Heart left ventricle (tissue), 16 donors: ENCODE measurements around the gene LRRC55. TPM values are rescaled to one million over a fixed set of nuclear protein-coding genes. Genes with fewer than 3 reads are reported as not detected.

Experiments
- ATAC-seq, 4 donors: fragments of 200-7000 bp; cut with Tn5 transposase; one replicate each; pipeline ENCODE4 v1.9.1; 2020 to 2022; ENCODE audit warnings: moderate library complexity in 4 of 4, mild to moderate bottlenecking in 3 of 4, moderate number of reproducible peaks in 1 of 4
- DNase-seq, 5 donors: peaks; one replicate each; pipeline ENCODE4 v3.0.0-alpha.2; 2020
- H3K27ac ChIP-seq, 12 donors: fragments of 200-600 bp; sonication (generic) in 4 of 12; one replicate each; pipeline versions ENCODE4 v1.5.0 to v1.8.0; 2016 to 2022; ENCODE audit warnings: mild to moderate bottlenecking in 2 of 12
- H3K27me3 ChIP-seq, 9 donors: fragments of 200-600 bp; sonication (generic) in 2 of 9; one replicate each; pipeline versions ENCODE4 v1.5.1 to v1.8.0; 2016 to 2022; ENCODE audit warnings: mild to moderate bottlenecking in 3 of 9
- H3K36me3 ChIP-seq, 9 donors: fragments of 200-600 bp; sonication (generic) in 2 of 9; one replicate each; pipeline versions ENCODE4 v1.5.0 to v1.8.0; 2018 to 2022; ENCODE audit warnings: mild to moderate bottlenecking in 2 of 9
- H3K4me1 ChIP-seq, 12 donors: fragments of 200-600 bp; sonication (generic) in 4 of 12; one replicate each; pipeline versions ENCODE4 v1.5.0 to v1.8.0; 2016 to 2022; ENCODE audit warnings: mild to moderate bottlenecking in 3 of 12
- H3K4me3 ChIP-seq, 12 donors: fragments of 200-600 bp; sonication (generic) in 4 of 12; one replicate each; pipeline versions ENCODE4 v1.5.0 to v1.8.0; 2017 to 2022; ENCODE audit warnings: mild to moderate bottlenecking in 9 of 12, moderate library complexity in 4 of 12
- H3K9me3 ChIP-seq, 12 donors: fragments of 200-600 bp; sonication (generic) in 4 of 12; one replicate each; pipeline versions ENCODE4 v1.5.0 to v1.8.0; 2016 to 2022; ENCODE audit warnings: mild to moderate bottlenecking in 1 of 12
- POLR2A ChIP-seq, 2 donors: fragments of 450-650 bp; IDR thresholded peaks; one replicate each; pipeline ENCODE4 v1.6.1; 2017; ENCODE audit warnings: antibody characterized with exemption in 2 of 2, mild to moderate bottlenecking in 2 of 2, moderate library complexity in 2 of 2
- WGBS, 4 donors: extraction: QIAGEN DNeasy Blood & Tissue Kit in 2 of 4; methylation state at CpG; one replicate each; pipeline versions ENCODE4 v1.1.5 to v1.1.7; 2013 to 2018; 5-methylcytosine and 5-hydroxymethylcytosine counted together
- intact Hi-C, 10 donors: fragments of 100-400 bp; cut with DNase I; formaldehyde crosslinking; loops; one replicate each; pipeline versions ENCODE4 v1.11.1 to v1.14.2; 2022
- polyA plus RNA-seq, 2 donors: library from polyadenylated mRNA; stranded (reverse); fragments of 200-250 nt; gene quantifications; one replicate each; pipeline ENCODE4 v1.2.3, GENCODE V29; 2013
- total RNA-seq, 9 donors: library from RNA; depleted of rRNA in 2 of 9; stranded (reverse); fragments of >200 nt in 2 of 9; fragmentation: NEBNext Ultra II Directional in 3 of 9; extraction: Animal tissue kit (Norgen Biotek cat#: 25700) in 3 of 9; gene quantifications; one replicate each; pipeline versions ENCODE4 v1.1.0 to v1.2.4, GENCODE V29; 2016 to 2023
- TF ChIP-seq, protein P1 (sequence below), 12 donors: fragments of 200-600 bp; sonication (generic) in 4 of 12; IDR thresholded peaks; one replicate each; pipeline versions ENCODE4 v1.5.0 to v1.8.0; 2018 to 2022; ENCODE audit warnings: antibody characterized with exemption in 12 of 12, mild to moderate bottlenecking in 5 of 12
- donor health status: ischemic (EF 13 %, LVEDD 7.1; RV severe dilation, severe dysfunction).
- donor health status: healthy with polysubstance abuse.
- donor health status: DM: no; HTN: yes; CAD: no.
- donor health status: DM: no; HTN: no; CAD: no.
- donor health status: ischemic (EF 25% LVEDD 6.9; RV normal size, moderate dysfunction).
- donor health status: ischemic (EF 25% LVEDD 5.7; RV mildly dilated, moderate dysfunction).
- donor health status: healthy.
- donor health status: DM: yes; HTN: yes; CAD: no.
- donor health status: ischemic (EF 35%, LVEDD 5.7; RV mildly dilated, moderate dysfunction).
- donor health status: nonischemic (EF 11% LVEDD 7.7; RV severe dilation, severe dysfunction).
- donor health status: DM: yes; HTN: yes; CAD: no.
- donor health status: PGD.
- donor health status: ischemic (EF 29% LVEDD 5.4; RV normal size, mild dysfunction).
- donor health status: nonischemic (EF 23%, LVEDD 6.1; RV moderate dilation, normal function).

LRRC55 gene
- total and polyA plus RNA-seq, 11 donors, result 0.07 to 1.1 (median 0.26) TPM; not detected in 3

DNA sequence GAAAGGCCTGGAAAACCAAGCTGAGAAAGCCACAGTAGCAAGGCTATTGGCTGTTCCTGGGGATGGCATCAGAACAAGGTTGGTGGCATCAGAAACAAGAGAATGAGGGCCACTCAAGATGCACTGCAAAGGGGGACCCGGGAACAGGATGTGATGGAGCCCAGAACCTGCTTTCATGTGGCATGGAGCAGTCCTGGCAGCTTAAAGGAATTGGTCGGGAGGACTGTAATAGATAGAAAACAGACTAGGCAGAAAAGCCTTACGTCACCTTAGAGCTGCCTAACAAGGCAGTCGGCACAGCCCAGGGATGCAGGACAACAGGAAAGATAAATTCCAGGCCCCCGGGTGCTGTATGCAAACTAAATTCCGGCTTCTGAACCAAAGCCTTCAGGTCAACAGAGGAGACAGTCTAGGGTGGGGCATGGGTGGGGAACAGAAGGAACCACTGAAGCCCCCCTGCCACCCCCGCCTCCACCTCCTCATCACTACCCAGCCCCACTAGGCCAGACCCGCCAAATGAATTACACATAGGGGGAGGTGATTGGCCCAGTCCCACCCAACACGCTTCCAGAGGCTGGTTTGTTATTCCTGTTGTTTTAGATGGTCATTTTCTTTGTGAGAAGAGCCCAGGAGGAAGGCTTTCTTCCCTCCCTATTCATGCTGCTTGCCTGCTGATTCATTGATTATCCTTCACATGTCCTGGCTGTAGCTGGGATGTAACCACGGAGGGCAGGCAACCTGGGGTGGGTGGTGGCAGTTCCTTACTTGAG is 25.7 kb upstream of the LRRC55 start:
- H3K27me3 ChIP-seq, result no peaks in the 10 kb centered on the region
- no peaks in the 10 kb centered on the region for H3K9me3 ChIP-seq
- no peak for ATAC-seq
- no peak overlapping the region for H3K4me3 ChIP-seq
- intact Hi-C loops, result no loop called here
- H3K27ac ChIP-seq, result no peak overlapping the region
- TF ChIP-seq, protein P1, sequence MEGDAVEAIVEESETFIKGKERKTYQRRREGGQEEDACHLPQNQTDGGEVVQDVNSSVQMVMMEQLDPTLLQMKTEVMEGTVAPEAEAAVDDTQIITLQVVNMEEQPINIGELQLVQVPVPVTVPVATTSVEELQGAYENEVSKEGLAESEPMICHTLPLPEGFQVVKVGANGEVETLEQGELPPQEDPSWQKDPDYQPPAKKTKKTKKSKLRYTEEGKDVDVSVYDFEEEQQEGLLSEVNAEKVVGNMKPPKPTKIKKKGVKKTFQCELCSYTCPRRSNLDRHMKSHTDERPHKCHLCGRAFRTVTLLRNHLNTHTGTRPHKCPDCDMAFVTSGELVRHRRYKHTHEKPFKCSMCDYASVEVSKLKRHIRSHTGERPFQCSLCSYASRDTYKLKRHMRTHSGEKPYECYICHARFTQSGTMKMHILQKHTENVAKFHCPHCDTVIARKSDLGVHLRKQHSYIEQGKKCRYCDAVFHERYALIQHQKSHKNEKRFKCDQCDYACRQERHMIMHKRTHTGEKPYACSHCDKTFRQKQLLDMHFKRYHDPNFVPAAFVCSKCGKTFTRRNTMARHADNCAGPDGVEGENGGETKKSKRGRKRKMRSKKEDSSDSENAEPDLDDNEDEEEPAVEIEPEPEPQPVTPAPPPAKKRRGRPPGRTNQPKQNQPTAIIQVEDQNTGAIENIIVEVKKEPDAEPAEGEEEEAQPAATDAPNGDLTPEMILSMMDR (IDR thresholded peaks at IDR 0.05), result no peak
- no peak for TF ChIP-seq POLR2A (IDR thresholded peaks at IDR 0.05)
- DNase-seq, result no peak
- WGBS, 4 donors, result 55 to 75% (median 70%) methylated on average over 10 of the region's 10 CpGs
- H3K36me3 ChIP-seq, result no peaks in the 10 kb centered on the region
- H3K4me1 ChIP-seq, result peaks cover 0 to 6% (median 0%) of the 10 kb centered on the region in 12 donors

DNA sequence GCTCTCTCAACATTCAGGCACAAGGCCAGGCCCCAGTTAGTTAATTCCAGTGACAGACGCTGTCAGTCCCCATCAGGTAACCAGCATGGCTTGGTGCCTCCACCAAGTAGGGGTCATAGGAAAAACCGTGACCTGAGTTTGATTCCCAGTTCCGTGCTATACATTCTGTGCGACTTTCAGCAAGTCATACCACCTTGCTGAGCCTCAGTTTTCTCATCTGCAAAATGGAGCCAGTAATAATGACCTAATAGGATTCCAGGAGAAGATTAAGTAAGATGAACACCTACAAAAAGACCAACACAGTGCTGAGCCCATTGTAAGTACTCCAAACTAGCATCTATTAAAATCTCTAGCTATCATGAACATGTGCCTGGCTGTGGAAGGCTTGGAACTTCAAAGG is 24.8 kb upstream of the LRRC55 start:
- Histone ChIP-seq H3K27ac (no peak overlapping the region), H3K36me3 (no peaks in the 10 kb centered on the region), H3K4me3 (no peak overlapping the region), H3K27me3 (no peaks in the 10 kb centered on the region), H3K4me1 (peaks cover 0 to 6% (median 0%) of the 10 kb centered on the region in 12 donors), H3K9me3 (no peaks in the 10 kb centered on the region)
- ATAC-seq, result no peak
- 94 to 98% (median 97%) methylated on average over 4 of the region's 4 CpGs for WGBS, 4 donors
- no peak for TF ChIP-seq POLR2A (IDR thresholded peaks at IDR 0.05)
- TF ChIP-seq, protein P1 (IDR thresholded peaks at IDR 0.05), result no peak
- no peak for DNase-seq
- intact Hi-C loops, result no loop called here

DNA sequence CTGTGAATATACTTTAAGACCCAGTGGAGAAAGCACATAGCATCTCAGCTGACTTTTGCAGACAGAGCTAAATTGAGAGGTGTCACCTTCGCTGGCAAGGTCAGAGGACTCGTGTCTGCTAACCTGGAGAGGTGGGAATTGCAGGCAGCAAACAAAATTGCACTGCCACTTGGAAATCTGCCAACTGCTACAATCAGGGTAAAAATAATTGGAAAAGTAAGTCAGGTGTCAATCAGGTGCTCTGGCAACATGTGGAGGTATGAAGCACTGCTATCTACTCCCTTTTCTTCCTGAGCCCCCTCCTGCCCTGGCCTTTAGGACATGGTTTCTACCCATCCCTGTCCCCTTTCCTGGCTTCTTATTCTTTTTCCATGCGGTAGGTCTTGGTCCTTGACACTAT is 24.1 kb upstream of the LRRC55 start:
- intact Hi-C loops, result no loop called here
- no peaks in the 10 kb centered on the region for H3K36me3 ChIP-seq
- DNase-seq, result no peak
- H3K27me3 ChIP-seq, result peaks cover 0 to 2% (median 0%) of the 10 kb centered on the region in 9 donors
- peaks cover 0 to 6% (median 0%) of the 10 kb centered on the region in 12 donors for H3K4me1 ChIP-seq
- WGBS, 4 donors, result 60 to 72% (median 66%) methylated on average over 2 to 3 of the region's 3 CpGs
- TF ChIP-seq, protein P1 (IDR thresholded peaks at IDR 0.05), result no peak
- TF ChIP-seq POLR2A (IDR thresholded peaks at IDR 0.05), result no peak
- no peak for ATAC-seq
- no peak overlapping the region for H3K27ac ChIP-seq
- no peaks in the 10 kb centered on the region for H3K9me3 ChIP-seq
- no peak overlapping the region for H3K4me3 ChIP-seq

DNA sequence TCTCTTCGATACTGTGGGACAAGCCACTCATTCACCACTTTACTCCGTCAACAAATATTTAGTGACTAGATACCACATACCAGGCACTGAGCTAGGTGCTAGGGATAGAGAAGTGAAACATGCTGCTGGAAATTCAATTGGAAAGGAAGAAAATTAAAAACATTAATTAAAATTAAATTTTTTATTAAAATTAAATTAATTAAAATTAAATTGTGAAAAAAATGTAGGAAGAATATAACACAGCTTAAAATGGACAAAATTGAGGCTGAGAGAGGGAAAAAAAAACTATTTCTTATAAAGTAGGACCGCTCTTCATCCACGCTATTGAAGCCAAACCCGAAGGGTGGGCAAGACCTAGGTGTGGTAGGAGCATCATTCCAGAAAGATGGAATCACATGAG is 23.6 kb upstream of the LRRC55 start:
- Histone ChIP-seq H3K36me3 (no peaks in the 10 kb centered on the region), H3K27me3 (peaks cover 0 to 3% (median 0%) of the 10 kb centered on the region in 9 donors), H3K4me1 (peaks cover 0 to 6% (median 0%) of the 10 kb centered on the region in 12 donors), H3K9me3 (no peaks in the 10 kb centered on the region), H3K27ac (no peak overlapping the region), H3K4me3 (no peak overlapping the region)
- ATAC-seq (no peak), DNase-seq (no peak)
- intact Hi-C loops, result no loop called here
- 61 to 84% (median 73%) methylated on average over 5 of the region's 5 CpGs for WGBS, 4 donors
- TF ChIP-seq, protein P1 (IDR thresholded peaks at IDR 0.05), result no peak
- TF ChIP-seq POLR2A (IDR thresholded peaks at IDR 0.05), result no peak
